DOHH2 (cell line): ENCODE data around the gene NLGN1.

Experiments
- CTCF ChIP-seq: fragments of 200-600 bp; sonication (generic); IDR thresholded peaks from one replicate; pipeline ENCODE4 v1.5.1; 2014; ENCODE audit warnings: antibody characterized with exemption, mild to moderate bottlenecking, low read depth, low read length; ENCODE audit not compliant: poor library complexity, severe bottlenecking
- EZH2phosphoT487 ChIP-seq: fragments of 200-600 bp; sonication (generic); IDR thresholded peaks from 2 replicates; pipeline ENCODE4 v1.6.1; 2017; ENCODE audit warnings: borderline replicate concordance, mild to moderate bottlenecking, antibody characterized with exemption, low read length, moderate library complexity, mixed read lengths

GRCh38 chr3:173584838-173585831 is 187.6 kb downstream of the NLGN1 start:
- TF ChIP-seq CTCF (no peak), EZH2phosphoT487 (no peak)
